H1 (cell line): ENCODE data around the gene MAPT. TPM values are rescaled to one million over a fixed set of nuclear protein-coding genes. Genes with fewer than 3 reads are reported as not detected.

Source experiments
- CTCF ChIA-PET: fragments of 300-600 bp; sonication (Branson Sonifier 250); formaldehyde crosslinking; loops from one replicate; lab custom pipeline; 2021; ENCODE audit not compliant: partially characterized antibody; lab: Charles Lee
- POLR2A ChIA-PET: fragments of 300-600 bp; sonication (Branson Sonifier 250); formaldehyde crosslinking; loops from one replicate; lab custom pipeline; 2021; ENCODE audit warnings: inconsistent platforms; ENCODE audit not compliant: partially characterized antibody; lab: Charles Lee
- DNase-seq, 2 experiments: peaks; one replicate each; pipeline versions ENCODE4 v3.0.0 to v3.0.0-alpha.2; 2010 to 2022; ENCODE audit warnings: low spot score in 2 of 2, low read depth in 1 of 2, mixed read lengths in 1 of 2
- FAIRE-seq: peaks from 2 replicates; lab custom pipeline; 2011; peaks lifted over from hg19 to GRCh38; lab: Jason Lieb, UNC
- H2AFZ ChIP-seq: 2 replicates; pipeline ENCODE4 v1.8.1; 2012; ENCODE audit warnings: low read length, inconsistent platforms
- H2AK5ac ChIP-seq: 2 replicates; pipeline ENCODE4 v1.6.1; 2013; ENCODE audit warnings: low read depth, low read length
- H2BK120ac ChIP-seq: replicated peaks from 2 replicates; pipeline ENCODE3; 2013; ENCODE audit warnings: low read depth, low read length, inconsistent platforms
- H2BK12ac ChIP-seq: 2 replicates; pipeline ENCODE4 v1.6.1; 2013; ENCODE audit warnings: low read depth, low read length
- H2BK15ac ChIP-seq: 2 replicates; pipeline ENCODE4 v1.6.1; 2013; ENCODE audit warnings: low read length
- H2BK20ac ChIP-seq: 2 replicates; pipeline ENCODE4 v1.6.1; 2013; ENCODE audit warnings: low read length
- H2BK5ac ChIP-seq: 2 replicates; pipeline ENCODE4 v1.6.1; 2013; ENCODE audit warnings: low read depth, low read length
- H3K14ac ChIP-seq: 2 replicates; pipeline ENCODE4 v1.6.1; 2013; ENCODE audit warnings: inconsistent platforms; ENCODE audit not compliant: insufficient read length
- H3K18ac ChIP-seq: 2 replicates; pipeline ENCODE4 v1.6.1; 2013; ENCODE audit warnings: low read length; ENCODE audit errors: extremely low read depth
- H3K23ac ChIP-seq: 2 replicates; pipeline ENCODE4 v1.6.1; 2013; ENCODE audit warnings: inconsistent platforms; ENCODE audit not compliant: insufficient read length
- H3K23me2 ChIP-seq: 2 replicates; pipeline ENCODE4 v1.6.1; 2013; ENCODE audit warnings: low read depth, low read length
- H3K27ac ChIP-seq: 2 replicates; pipeline ENCODE4 v1.6.1; 2011; ENCODE audit warnings: low read depth, low read length, inconsistent platforms
- H3K27me3 ChIP-seq, 4 experiments: replicated peaks in 1 of 4; 1 replicate in 1 of 4; 2 replicates in 3 of 4; pipeline versions ENCODE4 v1.6.1 to v1.8.1; 2011 to 2013; ENCODE audit warnings: low read length in 3 of 4, mild to moderate bottlenecking in 3 of 4, inconsistent platforms in 2 of 4, mixed read lengths in 2 of 4, moderate library complexity in 1 of 4; ENCODE audit not compliant: control insufficient read depth in 3 of 4, insufficient read depth in 3 of 4; ENCODE audit errors: extremely low read depth in 1 of 4
- H3K36me3 ChIP-seq, 4 experiments: 2 replicates each; pipeline versions ENCODE4 v1.6.1 to v1.8.1; 2011 to 2013; ENCODE audit warnings: mild to moderate bottlenecking in 4 of 4, low read length in 3 of 4, moderate library complexity in 2 of 4, control low read depth in 1 of 4, inconsistent platforms in 1 of 4; ENCODE audit not compliant: insufficient read depth in 4 of 4, control insufficient read depth in 2 of 4
- H3K4ac ChIP-seq: replicated peaks from 2 replicates; pipeline ENCODE3; 2013; ENCODE audit warnings: low read length, low read depth, mixed read lengths, inconsistent platforms; ENCODE audit not compliant: insufficient read length
- H3K4me1 ChIP-seq, 4 experiments: replicated peaks in 1 of 4; 1 replicate in 1 of 4; 2 replicates in 3 of 4; pipeline versions ENCODE4 v1.6.1 to v1.8.1; 2011 to 2013; ENCODE audit warnings: low read length in 3 of 4, inconsistent platforms in 2 of 4, mixed read lengths in 1 of 4; ENCODE audit not compliant: insufficient read depth in 4 of 4, control insufficient read depth in 3 of 4
- H3K4me2 ChIP-seq, 2 experiments: 2 replicates each; pipeline versions ENCODE4 v1.6.1 to v1.8.1; 2011 to 2013; ENCODE audit warnings: low read depth in 2 of 2, low read length in 2 of 2, control low read depth in 1 of 2, inconsistent platforms in 1 of 2, mild to moderate bottlenecking in 1 of 2; ENCODE audit not compliant: insufficient read depth in 1 of 2
- H3K4me3 ChIP-seq, 4 experiments: fragments of 200-600, 300-600 bp in 1 of 4; sonication (generic), shearing (Covaris generic), sonication (Bioruptor Twin) in 1 of 4; 2 replicates each; pipeline versions ENCODE4 v1.5.1 to v1.8.1; 2011 to 2016; ENCODE audit warnings: low read length in 4 of 4, low read depth in 3 of 4, control low read depth in 2 of 4, inconsistent platforms in 2 of 4, mild to moderate bottlenecking in 2 of 4, mixed read lengths in 1 of 4, moderate library complexity in 1 of 4; ENCODE audit not compliant: insufficient read depth in 2 of 4; ENCODE audit errors: extremely low read depth in 1 of 4
- H3K56ac ChIP-seq: replicated peaks from 2 replicates; pipeline ENCODE3; 2013; ENCODE audit warnings: low read depth, mild to moderate bottlenecking, mixed read lengths, low read length, inconsistent platforms; ENCODE audit not compliant: insufficient read length
- H3K79me1 ChIP-seq: 2 replicates; pipeline ENCODE4 v1.6.1; 2013; ENCODE audit warnings: low read depth, low read length, control low read depth
- H3K79me2 ChIP-seq, 2 experiments: 2 replicates each; pipeline versions ENCODE4 v1.6.1 to v1.8.1; 2012 to 2013; ENCODE audit warnings: low read length in 2 of 2, mild to moderate bottlenecking in 2 of 2, inconsistent platforms in 1 of 2; ENCODE audit not compliant: insufficient read depth in 2 of 2, control insufficient read depth in 1 of 2
- H3K9ac ChIP-seq, 4 experiments: replicated peaks in 1 of 4; 1 replicate in 1 of 4; 2 replicates in 3 of 4; pipeline versions ENCODE4 v1.6.1 to v1.8.1; 2011 to 2013; ENCODE audit warnings: low read depth in 3 of 4, low read length in 3 of 4, control low read depth in 2 of 4, mild to moderate bottlenecking in 2 of 4, moderate library complexity in 2 of 4, inconsistent platforms in 1 of 4; ENCODE audit errors: extremely low read depth in 1 of 4
- H3K9me3 ChIP-seq, 2 experiments: 2 replicates each; pipeline versions ENCODE4 v1.6.1 to v1.8.1; 2012 to 2013; ENCODE audit warnings: mild to moderate bottlenecking in 2 of 2, moderate library complexity in 2 of 2, control low read depth in 1 of 2, inconsistent platforms in 1 of 2, low read depth in 1 of 2, low read length in 1 of 2, mixed read lengths in 1 of 2; ENCODE audit not compliant: insufficient read depth in 2 of 2
- H4K20me1 ChIP-seq, 2 experiments: replicated peaks in 1 of 2; 2 replicates each; pipeline versions ENCODE3 to v1.8.1; 2011 to 2013; ENCODE audit warnings: inconsistent platforms in 2 of 2, low read length in 2 of 2, mild to moderate bottlenecking in 1 of 2; ENCODE audit not compliant: insufficient read depth in 2 of 2, control insufficient read depth in 1 of 2
- H4K5ac ChIP-seq: 2 replicates; pipeline ENCODE4 v1.6.1; 2013; ENCODE audit warnings: low read length, low read depth, mixed read lengths, inconsistent platforms; ENCODE audit not compliant: insufficient read length
- H4K8ac ChIP-seq: 2 replicates; pipeline ENCODE4 v1.8.0; 2013; ENCODE audit warnings: mild to moderate bottlenecking, moderate library complexity, low read length, inconsistent platforms; ENCODE audit not compliant: insufficient read depth; ENCODE audit errors: extremely low read depth
- H4K91ac ChIP-seq: replicated peaks from 2 replicates; pipeline ENCODE3; 2013; ENCODE audit warnings: low read length, mixed read lengths, inconsistent platforms; ENCODE audit not compliant: insufficient read length
- ASH2L ChIP-seq: fragments of 200-600, 300-600 bp; sonication (generic); IDR thresholded peaks from one replicate; pipeline ENCODE4 v1.7.1; 2017; ENCODE audit warnings: low read length
- BCL11A ChIP-seq, 2 experiments: IDR thresholded peaks; one replicate each; pipeline ENCODE4 v1.6.1; 2011; ENCODE audit warnings: low read depth in 2 of 2, low read length in 2 of 2, mild to moderate bottlenecking in 2 of 2
- CTBP2 ChIP-seq: IDR thresholded peaks from 2 replicates; pipeline ENCODE4 v1.7.0; 2011; ENCODE audit warnings: borderline replicate concordance, mild to moderate bottlenecking, moderate library complexity, mixed read lengths, low read length; ENCODE audit not compliant: insufficient read depth, insufficient read length
- EGR1 ChIP-seq: IDR thresholded peaks from 2 replicates; pipeline ENCODE4 v1.6.1; 2011; ENCODE audit warnings: low read depth, low read length, borderline replicate concordance
- HDAC2 ChIP-seq, 2 experiments: fragments of 300-600 bp in 1 of 2; sonication (generic) in 1 of 2; IDR thresholded peaks; 2 replicates each; pipeline ENCODE4 v1.6.1; 2011 to 2012; ENCODE audit warnings: low read depth in 2 of 2, low read length in 2 of 2, mild to moderate bottlenecking in 2 of 2, moderate library complexity in 2 of 2, borderline replicate concordance in 1 of 2, inconsistent platforms in 1 of 2
- NANOG ChIP-seq: IDR thresholded peaks from 2 replicates; pipeline ENCODE4 v1.6.1; 2011; ENCODE audit warnings: low read length, low read depth, mild to moderate bottlenecking, inconsistent platforms; ENCODE audit not compliant: insufficient read depth, poor library complexity, severe bottlenecking
- NRF1 ChIP-seq: IDR thresholded peaks from 2 replicates; pipeline ENCODE4 v1.6.1; 2011; ENCODE audit warnings: mild to moderate bottlenecking, low read depth, low read length, improper control_type of control experiment
- PHF8 ChIP-seq: fragments of 200-600 bp; sonication (generic); conservative IDR thresholded peaks from 2 replicates; pipeline ENCODE4 v1.7.1; 2012; ENCODE audit warnings: low read depth, mild to moderate bottlenecking, inconsistent platforms, low read length, moderate library complexity
- POLR2AphosphoS5 ChIP-seq: IDR thresholded peaks from 2 replicates; pipeline ENCODE4 v1.6.1; 2011; ENCODE audit warnings: low read depth, low read length
- POU5F1 ChIP-seq: IDR thresholded peaks from 2 replicates; pipeline ENCODE4 v1.6.1; 2011; ENCODE audit warnings: low read depth, mild to moderate bottlenecking, low read length, moderate library complexity
- RAD21 ChIP-seq, 2 experiments: IDR thresholded peaks in 1 of 2; conservative IDR thresholded peaks in 1 of 2; 2 replicates each; pipeline ENCODE4 v1.6.1; 2011; ENCODE audit warnings: low read depth in 2 of 2, low read length in 2 of 2, improper control_type of control experiment in 1 of 2, inconsistent platforms in 1 of 2, mild to moderate bottlenecking in 1 of 2, moderate library complexity in 1 of 2
- SIX5 ChIP-seq: IDR thresholded peaks from 2 replicates; pipeline ENCODE4 v1.6.1; 2011; ENCODE audit warnings: mild to moderate bottlenecking, low read depth, low read length
- TBP ChIP-seq: IDR thresholded peaks from 2 replicates; pipeline ENCODE4 v1.6.1; 2011; ENCODE audit warnings: low read depth, low read length, improper control_type of control experiment
- WGBS, 2 experiments: shearing (Covaris generic) in 1 of 2; methylation state at CpG; one replicate each; pipeline versions ENCODE4 v1.1.6 to v1.1.7; 2013 to 2015; ENCODE audit warnings: low lambda C conversion rate in 2 of 2, mixed read lengths in 2 of 2, inconsistent platforms in 1 of 2, low coverage in 1 of 2, missing lambda C conversion rate in 1 of 2; ENCODE audit not compliant: insufficient replicate concordance in 2 of 2, insufficient coverage in 1 of 2, insufficient read length in 1 of 2; ENCODE audit errors: extremely low coverage in 1 of 2, missing lambda C conversion rate in 1 of 2; 5-methylcytosine and 5-hydroxymethylcytosine counted together
- polyA plus RNA-seq, 7 experiments: library from polyadenylated mRNA; depleted of rRNA in 3 of 7; stranded (reverse) in 5 of 7; unstranded in 2 of 7; fragments of >200 nt in 5 of 7; fragments of 200-250 nt in 2 of 7; gene quantifications; 1 replicate in 5 of 7; 2 replicates in 1 of 7; 4 replicates in 1 of 7; pipeline versions ENCODE4 v1.2.1 to v1.2.3, GENCODE V29; 2011 to 2013; ENCODE audit warnings: missing spikeins in 2 of 7, mixed read lengths in 2 of 7
- total RNA-seq: library from RNA; stranded (reverse); fragmentation: NEBNext Ultra II Directional; extraction: Animal tissue kit (Norgen Biotek cat#: 25700); gene quantifications from 2 replicates; pipeline ENCODE4 v1.2.1, GENCODE V29; 2021

MAPT gene
- total and polyA plus RNA-seq, 2 of the 8 experiments (the other 6 are each of a cell fraction or from before 2014, with no cell fraction given) = 0.54 to 1.7 TPM

DNA sequence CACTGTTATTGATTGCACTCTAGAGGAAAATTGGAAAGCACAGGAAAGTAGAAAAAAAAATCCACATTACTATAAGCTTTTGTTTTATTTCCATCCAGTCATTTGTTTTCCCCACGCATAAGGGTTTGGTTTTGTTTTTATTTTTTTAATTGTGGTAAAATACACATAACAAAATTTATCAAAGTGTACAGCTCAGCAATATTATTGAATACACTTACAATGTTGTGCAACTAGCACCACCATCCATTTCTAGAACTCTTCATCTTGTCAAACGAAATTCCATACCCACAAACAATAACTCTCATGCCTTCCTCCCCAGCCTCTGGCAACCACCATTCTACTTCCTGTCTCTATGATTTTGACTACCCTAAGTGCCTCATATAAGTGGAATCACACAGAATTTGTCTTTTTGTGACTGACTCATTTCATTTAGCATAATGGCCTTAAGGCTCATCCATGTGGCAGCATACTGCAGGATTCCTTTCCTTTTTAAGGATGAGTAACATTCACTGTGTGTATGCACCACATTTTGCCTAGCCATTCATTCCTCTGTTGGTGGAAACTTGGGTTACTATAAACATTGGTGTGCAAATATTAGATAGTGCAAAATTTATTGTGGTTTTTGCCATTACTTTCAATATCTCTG is 38.5 kb upstream of the MAPT start:
- Histone ChIP-seq H4K8ac (no peak overlapping the region), H3K23ac (no peak overlapping the region), H3K23me2 (no peaks in the 10 kb centered on the region), H3K4ac (no peak overlapping the region), H2AFZ (no peak overlapping the region), H3K14ac (no peak overlapping the region), H2AK5ac (no peak overlapping the region), H2BK5ac (no peak overlapping the region), H2BK12ac (no peak overlapping the region), H2BK15ac (no peak overlapping the region), H2BK120ac (no peak overlapping the region), H3K4me2 (no peak overlapping the region), H3K9ac (no peak overlapping the region), H3K4me3 (no peak overlapping the region), H3K79me1 (no peaks in the 10 kb centered on the region), H3K36me3 (no peaks in the 10 kb centered on the region; a peak in 1 of 8 replicates), H2BK20ac (no peak overlapping the region), H4K5ac (no peak overlapping the region), H3K27me3 (peaks cover 0 to 4% (median 0%) of the 10 kb centered on the region in 4 experiments; a peak in 2 of 7 replicates), H4K91ac (no peak overlapping the region), H3K18ac (no peak overlapping the region), H3K9me3 (no peaks in the 10 kb centered on the region), H3K27ac (no peak overlapping the region), H3K79me2 (no peaks in the 10 kb centered on the region), H3K56ac (no peak overlapping the region), H3K4me1 (0 out of 7 replicates have a peak, but pooled peaks cover 0 to 3% (median 0%) of the 10 kb centered on the region in 4 experiments), H4K20me1 (peaks cover 0 to 3% of the 10 kb centered on the region in 2 experiments)
- ChIA-PET POLR2A (no interaction called here), CTCF (interaction anchor here (0.6 to 2.0 kb wide), 9 partner anchors 8 to 215 kb away, joined by 3 to 6 read pairs (median 3); partner anchors contain the start of gene SPPL2C)
- DNase-seq = no peak
- WGBS, 2 experiments = 70% methylated on average over 2 of the region's 2 CpGs; no CpG with 5 or more reads in 1 of the 2 experiments
- FAIRE-seq = no peak
- TF ChIP-seq NRF1 (no peak), TBP (no peak), HDAC2 (IDR thresholded peaks at IDR 0.05; ENCODE audit: borderline replicate concordance in 1 of 2, low read depth in 2 of 2, low read length in 2 of 2) (no peak), POLR2AphosphoS5 (no peak), RAD21 (IDR thresholded peaks at IDR 0.05 in 1 of 2, conservative IDR thresholded peaks at IDR 0.05 in 1 of 2; ENCODE audit: low read depth in 2 of 2, low read length in 2 of 2) (no peak), CTBP2 (no peak), ASH2L (no peak), EGR1 (no peak), SIX5 (no peak), BCL11A (IDR thresholded peaks at IDR 0.05; ENCODE audit: low read depth in 2 of 2, low read length in 2 of 2) (no peak), POU5F1 (no peak), NANOG (no peak), PHF8 (no peak)
